Thyroid gland (tissue), 4 donors: ENCODE results near the gene MT3. TPM values are rescaled to one million over a fixed set of nuclear protein-coding genes. Genes with fewer than 3 reads are reported as not detected.

Experiments used
- DNase-seq, 2 donors: peaks; one replicate each; pipeline ENCODE4 v3.0.0-alpha.2; 2019
- H3K27ac ChIP-seq, 3 donors: fragments of 200-600 bp; sonication (generic); 1 replicate in 2 of 3; 2 replicates in 1 of 3; pipeline ENCODE4 v1.5.1; 2016 to 2019; ENCODE audit warnings: mild to moderate bottlenecking in 1 of 3, moderate library complexity in 1 of 3
- H3K27me3 ChIP-seq: fragments of 200-600 bp; sonication (generic); one replicate; pipeline ENCODE4 v1.5.1; 2019
- H3K36me3 ChIP-seq, 2 donors: fragments of 200-600 bp; sonication (generic); one replicate each; pipeline ENCODE4 v1.5.1; 2016 to 2019
- H3K4me1 ChIP-seq, 2 donors: fragments of 200-600 bp; sonication (generic); one replicate each; pipeline ENCODE4 v1.5.1; 2017 to 2019
- H3K4me3 ChIP-seq, 3 donors: fragments of 200-600 bp; sonication (generic); replicated peaks in 1 of 3; 1 replicate in 2 of 3; 2 replicates in 1 of 3; pipeline ENCODE4 v1.5.1; 2016; ENCODE audit warnings: mild to moderate bottlenecking in 1 of 3
- H3K9me3 ChIP-seq: fragments of 200-600 bp; sonication (generic); one replicate; pipeline ENCODE4 v1.5.1; 2017
- POLR2A ChIP-seq, 2 donors: fragments of 450-650 bp; IDR thresholded peaks; one replicate each; pipeline ENCODE4 v1.6.1; 2017; ENCODE audit warnings: antibody characterized with exemption in 2 of 2, mild to moderate bottlenecking in 2 of 2, moderate library complexity in 1 of 2
- WGBS, 2 donors: methylation state at CpG; one replicate each; pipeline ENCODE4 v1.1.5; 2017; 5-methylcytosine and 5-hydroxymethylcytosine counted together
- intact Hi-C: fragments of 100-400 bp; cut with DNase I; formaldehyde crosslinking; loops from one replicate; pipeline ENCODE4 v1.15.1; 2023
- total RNA-seq, 4 donors: library from RNA; depleted of rRNA; stranded (reverse); fragments of >200 nt; gene quantifications; one replicate each; pipeline ENCODE4 v1.2.3, GENCODE V29; 2016
- TF ChIP-seq, protein P1 (sequence below), 6 experiments: fragments of 200-600 bp in 3 of 6; fragments of 450-650 bp in 3 of 6; sonication (generic) in 3 of 6; IDR thresholded peaks; one replicate each; pipeline ENCODE4 v1.5.1; 2016 to 2019; ENCODE audit warnings: antibody characterized with exemption in 6 of 6, mild to moderate bottlenecking in 2 of 6, inconsistent platforms in 1 of 6, moderate library complexity in 1 of 6

MT3 gene
- total RNA-seq, 4 donors from 2014 or later: not detected

DNA sequence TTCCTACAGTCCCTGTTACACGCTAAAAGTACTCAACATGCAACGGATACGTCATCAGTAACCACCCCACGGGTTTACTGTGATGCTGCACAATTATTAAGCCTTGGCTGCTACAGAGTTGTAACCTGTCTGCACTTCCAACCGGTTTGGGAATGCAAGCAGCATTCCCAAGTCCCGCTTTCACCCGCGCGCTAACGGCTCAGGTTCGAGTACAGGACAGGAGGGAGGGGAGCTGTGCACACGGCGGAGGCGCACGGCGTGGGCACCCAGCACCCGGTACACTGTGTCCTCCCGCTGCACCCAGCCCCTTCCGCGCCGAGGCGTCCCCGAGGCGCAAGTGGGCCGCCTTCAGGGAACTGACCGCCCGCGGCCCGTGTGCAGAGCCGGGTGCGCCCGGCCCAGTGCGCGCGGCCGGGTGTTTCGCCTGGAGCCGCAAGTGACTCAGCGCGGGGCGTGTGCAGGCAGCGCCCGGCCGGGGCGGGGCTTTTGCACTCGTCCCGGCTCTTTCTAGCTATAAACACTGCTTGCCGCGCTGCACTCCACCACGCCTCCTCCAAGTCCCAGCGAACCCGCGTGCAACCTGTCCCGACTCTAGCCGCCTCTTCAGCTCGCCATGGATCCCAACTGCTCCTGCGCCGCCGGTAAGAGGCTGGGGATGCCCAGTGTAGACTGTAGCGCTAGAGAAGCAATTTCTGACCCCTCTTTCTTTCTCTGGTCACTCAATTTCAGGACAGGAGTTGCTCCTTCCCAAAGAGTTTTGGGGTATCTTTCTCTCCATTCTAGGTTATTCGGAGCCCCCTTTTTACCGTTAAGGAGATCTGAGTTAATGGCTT is 18.9 kb downstream of the MT3 start, which contains the start of gene MT2A:
TSS of gene MT2A (plus strand) at position 542 of the 833 bp plus-strand sequence. CDS start at position 614, 72 bp downstream.
- intact Hi-C loops: loop anchor here (5.0 to 10.0 kb wide), 2 partner anchors 79 to 93 kb away; no protein-coding TSS in a partner anchor
- H3K27ac ChIP-seq: peak within 1 kb of the TSS; percentile 89 to 98 (median 97)
- 5 to 13% methylated on average over 21 to 57 of the region's 62 CpGs for WGBS, 2 donors
- H3K9me3 ChIP-seq: no peaks in the 10 kb centered on the region
- TF ChIP-seq POLR2A (IDR thresholded peaks at IDR 0.05): peak; percentile 45 to 94
- TF ChIP-seq, protein P1, sequence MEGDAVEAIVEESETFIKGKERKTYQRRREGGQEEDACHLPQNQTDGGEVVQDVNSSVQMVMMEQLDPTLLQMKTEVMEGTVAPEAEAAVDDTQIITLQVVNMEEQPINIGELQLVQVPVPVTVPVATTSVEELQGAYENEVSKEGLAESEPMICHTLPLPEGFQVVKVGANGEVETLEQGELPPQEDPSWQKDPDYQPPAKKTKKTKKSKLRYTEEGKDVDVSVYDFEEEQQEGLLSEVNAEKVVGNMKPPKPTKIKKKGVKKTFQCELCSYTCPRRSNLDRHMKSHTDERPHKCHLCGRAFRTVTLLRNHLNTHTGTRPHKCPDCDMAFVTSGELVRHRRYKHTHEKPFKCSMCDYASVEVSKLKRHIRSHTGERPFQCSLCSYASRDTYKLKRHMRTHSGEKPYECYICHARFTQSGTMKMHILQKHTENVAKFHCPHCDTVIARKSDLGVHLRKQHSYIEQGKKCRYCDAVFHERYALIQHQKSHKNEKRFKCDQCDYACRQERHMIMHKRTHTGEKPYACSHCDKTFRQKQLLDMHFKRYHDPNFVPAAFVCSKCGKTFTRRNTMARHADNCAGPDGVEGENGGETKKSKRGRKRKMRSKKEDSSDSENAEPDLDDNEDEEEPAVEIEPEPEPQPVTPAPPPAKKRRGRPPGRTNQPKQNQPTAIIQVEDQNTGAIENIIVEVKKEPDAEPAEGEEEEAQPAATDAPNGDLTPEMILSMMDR (IDR thresholded peaks at IDR 0.05): no peak
- H3K4me1 ChIP-seq: peaks cover 47 to 51% of the 10 kb centered on the region in 2 donors
- H3K4me3 ChIP-seq: peak within 1 kb of the TSS; percentile 61 to 67 (median 64)
- peak; percentile 97 for DNase-seq
- H3K36me3 ChIP-seq: no peaks in the 10 kb centered on the region
- no peaks in the 10 kb centered on the region for H3K27me3 ChIP-seq

DNA sequence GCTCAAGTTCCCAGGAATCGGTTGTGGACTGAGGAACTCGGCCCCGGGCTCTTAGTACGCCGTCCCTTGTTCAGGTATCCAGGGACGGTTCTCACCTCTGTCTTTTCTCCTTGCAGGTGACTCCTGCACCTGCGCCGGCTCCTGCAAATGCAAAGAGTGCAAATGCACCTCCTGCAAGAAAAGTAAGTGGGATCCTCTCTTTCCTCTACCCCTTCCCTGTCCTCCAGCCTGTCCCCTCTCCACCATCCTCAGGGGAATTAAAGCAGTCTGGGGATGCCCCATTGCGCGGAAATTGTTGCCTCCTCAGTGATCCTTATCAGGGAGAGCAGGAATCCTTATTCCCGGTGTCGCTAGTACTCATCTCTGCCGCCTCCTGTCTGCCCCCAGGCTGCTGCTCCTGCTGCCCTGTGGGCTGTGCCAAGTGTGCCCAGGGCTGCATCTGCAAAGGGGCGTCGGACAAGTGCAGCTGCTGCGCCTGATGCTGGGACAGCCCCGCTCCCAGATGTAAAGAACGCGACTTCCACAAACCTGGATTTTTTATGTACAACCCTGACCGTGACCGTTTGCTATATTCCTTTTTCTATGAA is 19.6 kb downstream of the MT3 start:
- H3K4me3 ChIP-seq: peak overlapping the region; percentile 61 to 67 (median 64)
- H3K27me3 ChIP-seq: no peaks in the 10 kb centered on the region
- DNase-seq: peak in 1 of 2 donors; percentile 22
- TF ChIP-seq, protein P1 (IDR thresholded peaks at IDR 0.05): no peak
- TF ChIP-seq POLR2A (IDR thresholded peaks at IDR 0.05): no peak
- H3K27ac ChIP-seq: peak overlapping the region; percentile 89 to 98 (median 97)
- peaks cover 47 to 51% of the 10 kb centered on the region in 2 donors for H3K4me1 ChIP-seq
- intact Hi-C loops: loop anchor here (5.0 to 10.0 kb wide), 2 partner anchors 78 to 94 kb away; no protein-coding TSS in a partner anchor
- H3K9me3 ChIP-seq: no peaks in the 10 kb centered on the region
- 1 to 2% methylated on average over 21 of the region's 21 CpGs for WGBS, 2 donors
- H3K36me3 ChIP-seq: no peaks in the 10 kb centered on the region

DNA sequence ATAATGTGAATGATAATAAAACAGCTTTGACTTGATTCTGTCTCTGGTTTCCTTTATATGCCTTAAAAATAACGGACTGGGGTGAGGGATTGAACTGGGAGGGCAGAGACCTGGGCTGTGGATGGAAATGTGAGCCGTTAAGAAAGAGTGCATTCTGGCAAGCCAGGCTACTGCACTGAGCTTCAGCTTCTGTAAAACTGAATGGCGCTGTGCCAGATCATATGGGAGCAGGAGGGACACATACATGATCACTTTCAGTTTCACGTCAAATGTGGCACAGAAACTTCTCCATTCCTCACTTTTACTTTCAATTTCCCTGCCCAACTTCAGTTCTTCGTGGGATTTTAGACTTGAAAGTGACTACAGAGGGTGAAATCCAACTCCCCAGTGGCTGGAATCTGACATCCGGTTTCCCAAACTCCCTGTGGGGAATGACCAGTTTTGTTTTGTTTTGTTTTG is 20.2 kb downstream of the MT3 start:
- H3K27me3 ChIP-seq: no peaks in the 10 kb centered on the region
- intact Hi-C loops: loop anchor here (5.0 to 10.0 kb wide), 2 partner anchors 78 to 95 kb away; no protein-coding TSS in a partner anchor
- 1 to 2% methylated on average over 6 of the region's 6 CpGs for WGBS, 2 donors

DNA sequence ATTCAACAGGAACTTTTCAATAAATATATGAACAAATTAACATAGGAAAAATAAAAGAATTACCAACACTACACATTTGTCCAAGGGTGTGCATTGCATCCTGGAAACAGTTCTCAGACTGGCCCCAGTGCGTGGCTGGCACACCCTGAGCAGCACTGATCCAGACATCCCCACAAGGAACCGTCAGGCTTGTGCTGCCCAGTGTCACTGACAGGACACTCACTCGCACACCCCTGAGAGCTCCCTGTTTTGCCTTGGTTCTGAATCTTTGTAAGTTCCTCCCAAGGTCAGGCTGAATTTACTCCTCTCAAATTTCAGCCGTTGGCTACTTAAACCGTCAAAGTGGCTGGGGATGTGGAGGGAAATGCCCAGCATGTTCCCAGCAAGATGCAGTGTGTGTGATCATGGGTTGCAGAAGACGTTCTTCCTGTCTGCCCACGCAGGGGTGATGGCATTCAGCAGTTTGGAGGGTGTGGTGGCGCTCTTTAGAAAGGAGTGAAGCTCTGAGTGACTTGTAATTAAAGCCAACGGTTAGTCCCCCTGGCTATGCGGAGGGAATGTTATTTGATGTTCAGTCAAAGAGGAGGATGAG is 20.8 kb downstream of the MT3 start:
- DNase-seq: peak; percentile 57 to 58
- WGBS, 2 donors: 15 to 40% methylated on average over 10 of the region's 10 CpGs

More for the DNA sequence above, 20.2 kb downstream of the MT3 start:
- TF ChIP-seq, protein P1 (IDR thresholded peaks at IDR 0.05): peak in 1 of 6 experiments; percentile 22
- peak in 1 of 2 donors; percentile 18 for TF ChIP-seq POLR2A (IDR thresholded peaks at IDR 0.05)
- H3K4me3 ChIP-seq: peak overlapping the region; percentile 61 to 67 (median 64)
- H3K4me1 ChIP-seq: peaks cover 47 to 51% of the 10 kb centered on the region in 2 donors
- no peaks in the 10 kb centered on the region for H3K9me3 ChIP-seq
- DNase-seq: peak; percentile 54 to 72
- peak overlapping the region; percentile 89 to 98 (median 97) for H3K27ac ChIP-seq
- no peaks in the 10 kb centered on the region for H3K36me3 ChIP-seq

More for the DNA sequence above, 20.8 kb downstream of the MT3 start:
- peak in 1 of 2 donors; percentile 11 for TF ChIP-seq POLR2A (IDR thresholded peaks at IDR 0.05)
- TF ChIP-seq, protein P1 (IDR thresholded peaks at IDR 0.05): no peak
- peak overlapping the region in 2 of 3 donors; percentile 1 to 64 for H3K4me3 ChIP-seq
- no peaks in the 10 kb centered on the region for H3K36me3 ChIP-seq
- H3K27ac ChIP-seq: peak overlapping the region; percentile 89 to 98 (median 97)
- intact Hi-C loops: no loop called here
- H3K9me3 ChIP-seq: no peaks in the 10 kb centered on the region
- H3K4me1 ChIP-seq: peaks cover 47 to 51% of the 10 kb centered on the region in 2 donors
- no peaks in the 10 kb centered on the region for H3K27me3 ChIP-seq
